Measurements from ENCODE around the gene PLCB1.

The PLCB1 gene

GRCh38 chr20:8879669-8880068, 747.6 kb downstream of the PLCB1 start:
- Histone ChIP-seq H3K4me1 (ENCODE audit: insufficient read depth, low read length) (peaks cover 9% of the 10 kb centered on the region), H3K27ac (ENCODE audit: low read depth, low read length) (no peak overlapping the region), H3K9ac (ENCODE audit: low read length) (no peak overlapping the region), H3K9me3 (ENCODE audit: low read length) (no peaks in the 10 kb centered on the region), H3K4me3 (ENCODE audit: low read depth in 1 of 2, low read length in 2 of 2) (no peak overlapping the region), H3K36me3 (ENCODE audit: insufficient read depth, low read length) (peaks cover 5% of the 10 kb centered on the region), H3K27me3 (ENCODE audit: control insufficient read depth in 1 of 2, insufficient read depth in 2 of 2, low read length in 2 of 2) (no peaks in the 10 kb centered on the region)

DNA sequence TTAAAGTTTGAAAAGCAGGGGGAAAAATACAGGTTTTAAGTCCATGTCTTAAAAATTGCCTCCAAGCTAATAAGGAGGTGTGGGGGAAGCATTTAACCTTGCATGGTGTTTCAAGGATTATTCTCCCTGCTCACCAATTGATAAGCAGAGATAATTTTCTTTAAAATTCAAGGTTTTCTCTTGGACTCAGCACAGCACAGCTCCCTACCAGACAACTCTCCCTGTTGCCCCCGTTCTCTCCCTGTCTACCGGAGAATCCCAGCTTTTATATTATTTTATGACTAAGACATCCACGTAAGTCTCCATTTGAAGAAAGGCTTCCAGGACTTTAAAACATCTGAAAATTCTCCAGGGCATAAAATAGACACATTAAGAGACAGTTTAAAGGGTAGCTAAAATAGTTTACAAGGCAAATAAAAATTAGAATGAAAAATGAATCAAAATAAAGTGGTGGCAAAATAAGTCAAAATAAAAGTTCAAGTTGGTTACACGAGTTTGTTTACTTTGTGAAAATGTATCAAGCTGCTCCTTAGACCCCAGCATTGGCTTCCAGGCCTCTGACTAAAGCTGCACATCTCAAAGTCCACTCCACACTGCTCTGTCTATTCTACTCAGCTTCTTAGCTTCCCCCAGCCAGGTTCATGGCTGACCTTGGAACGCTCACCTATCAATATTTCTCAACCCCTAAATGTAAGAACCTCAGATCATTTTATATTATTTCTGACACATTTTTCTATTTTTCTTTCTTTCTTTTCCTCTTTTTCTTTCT, 748.2 kb downstream of the PLCB1 start:
- Histone ChIP-seq H3K27ac (ENCODE audit: low read depth, low read length) (no peak overlapping the region), H3K4me3 (ENCODE audit: low read depth in 1 of 2, low read length in 2 of 2) (no peak overlapping the region), H3K9me3 (ENCODE audit: low read length) (no peaks in the 10 kb centered on the region), H3K4me1 (ENCODE audit: insufficient read depth, low read length) (peaks cover 9% of the 10 kb centered on the region), H3K36me3 (ENCODE audit: insufficient read depth, low read length) (peaks cover 5% of the 10 kb centered on the region), H3K27me3 (ENCODE audit: control insufficient read depth in 1 of 2, insufficient read depth in 2 of 2, low read length in 2 of 2) (no peaks in the 10 kb centered on the region), H3K9ac (ENCODE audit: low read length) (no peak overlapping the region)

DNA sequence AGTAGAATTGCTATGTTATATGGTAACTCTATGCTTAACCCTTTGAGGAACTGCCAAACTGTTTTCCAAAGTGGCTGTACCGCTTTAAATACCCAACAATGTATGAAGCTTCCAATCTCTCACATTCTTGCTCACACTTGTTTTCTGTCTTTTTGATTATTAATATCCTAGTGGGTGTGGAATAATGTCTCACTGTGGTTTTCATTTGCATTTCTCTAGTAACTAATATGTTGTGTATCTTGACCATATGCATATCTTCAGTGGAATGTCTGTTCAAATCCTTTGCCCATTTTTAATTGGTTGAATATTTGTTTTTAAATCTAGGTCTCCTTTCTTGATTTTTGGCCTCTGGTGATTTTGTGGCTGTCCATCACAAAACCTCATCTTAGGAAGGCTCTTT, 759.0 kb downstream of the PLCB1 start:
- Histone ChIP-seq H3K4me1 (ENCODE audit: insufficient read depth, low read length) (no peaks in the 10 kb centered on the region), H3K27ac (ENCODE audit: low read depth, low read length) (no peak overlapping the region), H3K9me3 (ENCODE audit: low read length) (peaks cover 5% of the 10 kb centered on the region), H3K4me3 (ENCODE audit: low read depth in 1 of 2, low read length in 2 of 2) (no peak overlapping the region), H3K9ac (ENCODE audit: low read length) (no peak overlapping the region), H3K36me3 (ENCODE audit: insufficient read depth, low read length) (no peaks in the 10 kb centered on the region), H3K27me3 (ENCODE audit: control insufficient read depth in 1 of 2, insufficient read depth in 2 of 2, low read length in 2 of 2) (no peaks in the 10 kb centered on the region)

DNA sequence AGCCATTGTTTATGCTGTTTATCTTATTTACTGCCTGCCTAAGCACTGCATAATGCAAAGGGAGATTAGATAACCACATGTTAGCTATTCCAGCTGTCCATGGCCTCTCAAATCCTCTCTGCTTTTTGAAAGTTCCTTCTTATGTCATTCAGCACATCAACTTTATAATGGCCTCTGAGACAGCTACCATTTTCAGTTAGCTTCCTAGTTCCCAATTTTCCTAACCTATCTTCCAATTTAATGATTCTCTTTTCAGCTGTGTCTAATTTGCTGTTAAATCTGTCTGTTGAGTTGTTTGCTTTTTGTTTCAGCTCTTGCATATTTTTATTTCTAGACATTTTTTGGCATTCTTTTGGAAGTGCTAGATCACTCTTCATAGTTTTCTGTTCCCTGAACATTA, 763.4 kb downstream of the PLCB1 start:
- Histone ChIP-seq H3K36me3 (ENCODE audit: insufficient read depth, low read length) (no peaks in the 10 kb centered on the region), H3K9me3 (ENCODE audit: low read length) (peaks cover 5% of the 10 kb centered on the region), H3K4me1 (ENCODE audit: insufficient read depth, low read length) (no peaks in the 10 kb centered on the region), H3K27ac (ENCODE audit: low read depth, low read length) (no peak overlapping the region), H3K9ac (ENCODE audit: low read length) (no peak overlapping the region), H3K27me3 (ENCODE audit: control insufficient read depth in 1 of 2, insufficient read depth in 2 of 2, low read length in 2 of 2) (no peaks in the 10 kb centered on the region), H3K4me3 (ENCODE audit: low read depth in 1 of 2, low read length in 2 of 2) (no peak overlapping the region)

DNA sequence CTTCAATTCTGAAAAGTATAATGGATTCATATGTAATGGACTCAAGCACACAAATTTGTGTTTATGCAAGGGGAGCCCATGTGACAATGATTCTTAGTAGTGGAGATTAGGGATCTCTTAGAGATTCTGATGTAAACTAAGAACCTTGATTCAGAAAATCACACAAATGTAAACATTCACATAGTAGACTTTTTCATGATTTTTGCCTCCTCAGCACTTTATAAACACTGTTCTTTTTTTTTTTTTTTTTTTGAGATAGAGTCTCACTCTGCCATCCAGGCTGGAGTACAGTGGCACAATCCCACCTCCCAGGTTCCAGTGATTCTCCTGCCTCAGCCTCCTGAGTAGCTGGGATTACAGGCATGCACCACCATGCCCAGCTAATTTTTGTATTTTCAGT, 766.8 kb downstream of the PLCB1 start:
- H3K27me3 ChIP-seq (ENCODE audit: control insufficient read depth in 1 of 2, insufficient read depth in 2 of 2, low read length in 2 of 2), result no peaks in the 10 kb centered on the region
- no peaks in the 10 kb centered on the region for H3K36me3 ChIP-seq (ENCODE audit: insufficient read depth, low read length)
- H3K4me3 ChIP-seq (ENCODE audit: low read depth in 1 of 2, low read length in 2 of 2), result no peak overlapping the region
- no peak overlapping the region for H3K27ac ChIP-seq (ENCODE audit: low read depth, low read length)
- peaks cover 5% of the 10 kb centered on the region for H3K9me3 ChIP-seq (ENCODE audit: low read length)
- no peak overlapping the region for H3K9ac ChIP-seq (ENCODE audit: low read length)
- H3K4me1 ChIP-seq (ENCODE audit: insufficient read depth, low read length), result no peaks in the 10 kb centered on the region

DNA sequence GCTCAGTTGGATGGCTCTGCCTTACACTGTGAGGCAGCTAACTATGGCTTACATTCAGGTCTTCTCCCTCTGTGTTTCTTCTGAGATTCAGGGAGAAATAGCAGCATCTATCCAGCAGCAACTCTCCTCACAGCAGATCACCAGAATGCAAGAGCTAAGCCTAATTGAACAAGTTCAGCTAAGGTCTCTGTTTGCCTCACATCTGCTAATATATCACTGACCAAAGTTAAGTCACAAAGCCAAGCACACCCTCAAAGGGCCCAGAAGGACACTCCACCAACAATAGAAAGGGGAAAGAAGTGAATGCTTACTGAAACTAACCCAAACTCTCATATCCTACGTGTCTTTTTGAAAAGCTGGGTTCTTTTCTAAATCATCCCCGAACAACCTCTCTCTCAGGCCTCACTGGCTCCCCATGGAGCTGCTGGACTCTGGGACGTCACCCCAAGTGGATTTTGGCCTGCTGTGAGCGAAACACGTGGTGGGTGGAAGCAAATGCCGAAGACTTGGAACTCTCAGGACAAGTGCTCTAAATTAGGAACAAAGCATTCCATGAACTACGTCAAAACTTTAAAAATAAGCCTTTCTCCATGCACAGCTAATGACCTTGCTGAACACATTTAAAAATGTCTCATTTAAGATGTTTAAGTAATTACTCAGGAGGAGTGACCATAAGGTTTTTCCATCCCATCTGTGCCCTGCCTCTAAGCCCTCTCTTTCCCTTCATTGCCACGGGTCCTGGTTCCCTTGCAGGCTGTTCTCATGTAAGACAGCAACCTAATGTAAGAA, 769.4 kb downstream of the PLCB1 start:
- no peak overlapping the region for H3K27ac ChIP-seq (ENCODE audit: low read depth, low read length)
- H3K27me3 ChIP-seq (ENCODE audit: control insufficient read depth in 1 of 2, insufficient read depth in 2 of 2, low read length in 2 of 2), result no peaks in the 10 kb centered on the region

DNA sequence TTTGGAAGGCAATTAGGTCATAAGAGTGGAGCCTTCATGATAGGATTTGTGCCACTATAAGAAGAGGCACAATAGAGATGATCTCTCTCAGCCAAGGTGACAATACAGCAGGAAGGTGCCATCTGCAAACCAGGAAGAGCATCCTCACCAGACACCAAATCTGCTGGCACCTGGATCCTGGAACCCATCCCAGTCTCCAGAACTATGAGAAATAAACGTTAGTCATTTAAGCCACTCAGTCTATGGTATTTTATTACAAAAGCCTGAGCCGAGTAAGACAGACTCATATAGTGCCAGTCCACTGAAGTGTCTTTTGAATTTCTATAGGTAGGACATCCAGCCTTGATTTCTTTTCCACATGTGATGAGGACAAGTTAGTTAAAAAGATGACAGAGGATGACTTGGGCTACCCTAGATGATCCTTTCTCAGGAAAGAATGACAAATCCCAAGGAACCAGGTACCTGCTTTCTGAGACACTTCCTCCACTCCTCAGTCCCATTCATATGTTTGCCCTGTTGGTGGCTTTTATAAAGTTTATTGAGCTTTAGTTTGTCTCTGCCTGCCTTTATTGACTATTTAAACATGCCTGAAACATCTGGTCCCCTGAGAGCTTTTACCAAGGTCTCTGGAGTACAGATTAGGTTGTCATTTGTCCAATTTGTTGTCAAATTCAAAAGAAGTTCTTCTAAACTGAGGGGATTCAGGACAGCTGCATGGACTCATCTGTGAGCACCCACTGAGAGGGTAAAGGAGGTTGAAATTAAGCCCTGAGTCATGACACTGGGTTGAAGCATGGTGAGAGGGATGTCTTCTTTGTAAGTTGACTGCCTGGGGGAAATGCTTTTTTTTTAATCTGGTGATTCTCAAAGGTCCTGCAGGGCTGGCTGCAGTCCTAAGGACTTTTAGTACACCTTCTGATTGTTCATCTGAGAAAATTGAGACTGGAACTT, 771.9 kb downstream of the PLCB1 start:
- no peaks in the 10 kb centered on the region for H3K36me3 ChIP-seq (ENCODE audit: insufficient read depth, low read length)
- H3K27me3 ChIP-seq (ENCODE audit: control insufficient read depth in 1 of 2, insufficient read depth in 2 of 2, low read length in 2 of 2), result no peaks in the 10 kb centered on the region
- H3K4me3 ChIP-seq (ENCODE audit: low read depth in 1 of 2, low read length in 2 of 2), result no peak overlapping the region
- H3K9me3 ChIP-seq (ENCODE audit: low read length), result no peaks in the 10 kb centered on the region
- H3K9ac ChIP-seq (ENCODE audit: low read length), result no peak overlapping the region
- H3K4me1 ChIP-seq (ENCODE audit: insufficient read depth, low read length), result no peaks in the 10 kb centered on the region
- H3K27ac ChIP-seq (ENCODE audit: low read depth, low read length), result no peak overlapping the region

More for the DNA sequence above, 769.4 kb downstream of the PLCB1 start:
- H3K4me1 ChIP-seq (ENCODE audit: insufficient read depth, low read length), result no peaks in the 10 kb centered on the region
- no peaks in the 10 kb centered on the region for H3K36me3 ChIP-seq (ENCODE audit: insufficient read depth, low read length)
- no peak overlapping the region for H3K9ac ChIP-seq (ENCODE audit: low read length)
- no peaks in the 10 kb centered on the region for H3K9me3 ChIP-seq (ENCODE audit: low read length)
- no peak overlapping the region for H3K4me3 ChIP-seq (ENCODE audit: low read depth in 1 of 2, low read length in 2 of 2)

DNA sequence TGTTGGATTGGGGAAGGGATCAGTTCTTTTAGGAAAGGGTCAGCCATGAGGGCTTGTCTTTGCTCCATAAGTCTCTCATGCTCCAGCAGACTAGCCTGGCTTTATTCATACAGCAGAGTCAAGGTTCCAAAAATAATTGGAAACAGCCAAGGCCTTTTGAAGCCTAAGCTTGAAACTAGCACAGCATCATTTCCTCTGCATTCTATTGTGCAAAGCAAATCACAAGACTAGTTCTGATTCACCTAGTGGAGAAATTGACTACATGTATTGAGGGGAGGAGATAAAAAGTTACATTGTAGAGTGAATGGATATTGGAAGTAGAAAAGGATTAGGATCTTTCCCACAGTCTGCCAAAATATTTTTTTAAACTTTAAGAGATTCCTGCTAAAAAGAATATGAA, 777.5 kb downstream of the PLCB1 start:
- Histone ChIP-seq H3K4me3 (ENCODE audit: low read depth in 1 of 2, low read length in 2 of 2) (no peak overlapping the region), H3K27me3 (ENCODE audit: control insufficient read depth in 1 of 2, insufficient read depth in 2 of 2, low read length in 2 of 2) (no peaks in the 10 kb centered on the region), H3K9me3 (ENCODE audit: low read length) (peaks cover 3% of the 10 kb centered on the region), H3K36me3 (ENCODE audit: insufficient read depth, low read length) (no peaks in the 10 kb centered on the region), H3K9ac (ENCODE audit: low read length) (no peak overlapping the region), H3K27ac (ENCODE audit: low read depth, low read length) (no peak overlapping the region), H3K4me1 (ENCODE audit: insufficient read depth, low read length) (no peaks in the 10 kb centered on the region)

GRCh38 chr20:8912096-8912495, 780.0 kb downstream of the PLCB1 start:
- Histone ChIP-seq H3K36me3 (ENCODE audit: insufficient read depth, low read length) (no peaks in the 10 kb centered on the region), H3K4me1 (ENCODE audit: insufficient read depth, low read length) (no peaks in the 10 kb centered on the region), H3K4me3 (ENCODE audit: low read depth in 1 of 2, low read length in 2 of 2) (no peak overlapping the region), H3K27ac (ENCODE audit: low read depth, low read length) (no peak overlapping the region), H3K9ac (ENCODE audit: low read length) (no peak overlapping the region), H3K27me3 (ENCODE audit: control insufficient read depth in 1 of 2, insufficient read depth in 2 of 2, low read length in 2 of 2) (no peaks in the 10 kb centered on the region), H3K9me3 (ENCODE audit: low read length) (peaks cover 3% of the 10 kb centered on the region)

DNA sequence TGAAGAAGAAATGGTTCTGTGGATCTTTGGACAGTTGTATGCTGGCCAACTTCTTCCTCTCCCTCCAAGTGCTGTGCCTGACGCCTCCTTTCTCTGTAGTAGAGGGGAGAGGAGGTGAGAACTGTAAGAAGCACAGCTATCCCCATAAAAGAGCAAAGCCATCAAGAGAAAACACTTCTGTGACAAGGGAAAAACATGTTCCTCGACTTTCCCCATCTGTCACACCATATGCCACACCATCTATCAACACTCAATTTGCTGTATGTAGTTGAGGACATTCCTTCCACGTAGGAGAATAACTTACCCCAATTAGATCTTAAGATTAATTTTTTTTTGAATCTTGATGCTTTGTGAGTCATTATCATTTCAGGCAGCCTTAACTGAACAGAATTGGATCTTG, 780.7 kb downstream of the PLCB1 start:
- Histone ChIP-seq H3K4me3 (ENCODE audit: low read depth in 1 of 2, low read length in 2 of 2) (no peak overlapping the region), H3K9me3 (ENCODE audit: low read length) (peaks cover 3% of the 10 kb centered on the region), H3K9ac (ENCODE audit: low read length) (no peak overlapping the region), H3K27ac (ENCODE audit: low read depth, low read length) (no peak overlapping the region), H3K27me3 (ENCODE audit: control insufficient read depth in 1 of 2, insufficient read depth in 2 of 2, low read length in 2 of 2) (no peaks in the 10 kb centered on the region), H3K36me3 (ENCODE audit: insufficient read depth, low read length) (no peaks in the 10 kb centered on the region), H3K4me1 (ENCODE audit: insufficient read depth, low read length) (no peaks in the 10 kb centered on the region)

GRCh38 chr20:8913456-8913855, 781.4 kb downstream of the PLCB1 start:
- Histone ChIP-seq H3K9ac (ENCODE audit: low read length) (no peak overlapping the region), H3K4me3 (ENCODE audit: low read depth in 1 of 2, low read length in 2 of 2) (no peak overlapping the region), H3K27me3 (ENCODE audit: control insufficient read depth in 1 of 2, insufficient read depth in 2 of 2, low read length in 2 of 2) (no peaks in the 10 kb centered on the region), H3K27ac (ENCODE audit: low read depth, low read length) (no peak overlapping the region), H3K4me1 (ENCODE audit: insufficient read depth, low read length) (no peaks in the 10 kb centered on the region), H3K9me3 (ENCODE audit: low read length) (peaks cover 3% of the 10 kb centered on the region), H3K36me3 (ENCODE audit: insufficient read depth, low read length) (no peaks in the 10 kb centered on the region)

All from muscle layer of colon (tissue), 2 donors.